PC-3 (cell line): ENCODE data around the gene CROCC2.

Source experiments
- CTCF ChIP-seq: fragments of 300-600 bp; sonication (generic); conservative IDR thresholded peaks from 2 replicates; pipeline ENCODE4 v1.5.1; 2017; ENCODE audit warnings: antibody characterized with exemption, low read depth, mild to moderate bottlenecking, low read length
- EZH2phosphoT487 ChIP-seq: fragments of 300-600 bp; sonication (generic); IDR thresholded peaks from 2 replicates; pipeline ENCODE4 v1.6.1; 2018; ENCODE audit warnings: mild to moderate bottlenecking, antibody characterized with exemption, low read length, borderline replicate concordance

DNA sequence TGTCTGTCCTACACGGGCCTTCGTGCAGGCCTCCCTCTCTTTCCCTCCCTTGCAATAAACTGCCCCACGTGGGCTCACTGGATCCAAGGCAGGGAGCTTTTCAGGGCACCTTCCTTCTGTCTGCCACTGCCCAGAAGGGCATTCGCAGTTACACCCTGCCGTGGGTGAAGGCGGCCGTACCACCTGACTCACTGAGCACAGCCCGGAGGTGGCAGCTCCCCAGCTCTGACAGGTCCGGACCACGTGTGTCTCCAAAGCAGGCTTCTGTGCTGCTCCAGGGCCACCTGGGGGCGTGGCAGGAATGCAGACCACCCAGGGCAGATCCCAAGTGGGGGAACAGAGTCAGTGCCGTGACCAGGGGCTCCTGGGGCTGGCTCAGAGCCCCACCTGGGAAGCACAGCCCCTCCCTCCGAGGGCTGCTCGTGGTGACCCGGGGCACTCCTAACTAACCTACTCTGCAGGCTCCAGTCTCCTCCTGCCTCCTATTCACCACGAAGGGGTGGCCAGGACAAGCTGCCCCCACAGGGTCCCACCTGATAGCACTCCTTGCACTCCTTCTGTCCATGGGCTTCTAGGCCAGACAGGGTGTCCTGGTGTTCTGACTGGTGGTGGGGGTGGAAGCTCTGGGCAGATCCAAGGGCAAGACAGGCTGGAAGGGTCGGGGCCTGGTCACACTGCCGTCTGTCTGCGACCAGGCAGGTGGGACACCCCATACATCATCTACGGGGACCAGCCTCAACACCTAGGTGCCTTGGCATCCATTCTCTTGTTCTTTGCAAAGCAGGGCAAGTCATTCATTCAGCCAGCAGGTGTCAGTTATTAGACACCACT lies 102.0 kb downstream of the CROCC2 start:
- TF ChIP-seq CTCF (no peak), EZH2phosphoT487 (no peak)
